ENCODE measurements around the gene SELPLG. TPM values are rescaled to one million over a fixed set of nuclear protein-coding genes. Genes with fewer than 3 reads are reported as not detected.
"Not testable (repeated sequence)": the region's sequence is repeated elsewhere in the genome, so short reads cannot be mapped to it uniquely, and the experiment has no call there.

SELPLG gene
- total RNA-seq, 1 donor from 2014 or later, result 2.4 TPM

- ATAC-seq (no peak), DNase-seq (ENCODE audit: low spot score) (no peak)
Measured at GRCh38 chr12:108592033-108592909, 41.4 kb downstream of the SELPLG start.

- ATAC-seq, result no peak
- DNase-seq (ENCODE audit: low spot score), result no peak
Measured at GRCh38 chr12:108591267-108591980, 42.3 kb downstream of the SELPLG start.

- not testable (repeated sequence) for ATAC-seq; DNase-seq (ENCODE audit: low spot score)
Measured at GRCh38 chr12:108590463-108590862, 43.2 kb downstream of the SELPLG start.

DNA sequence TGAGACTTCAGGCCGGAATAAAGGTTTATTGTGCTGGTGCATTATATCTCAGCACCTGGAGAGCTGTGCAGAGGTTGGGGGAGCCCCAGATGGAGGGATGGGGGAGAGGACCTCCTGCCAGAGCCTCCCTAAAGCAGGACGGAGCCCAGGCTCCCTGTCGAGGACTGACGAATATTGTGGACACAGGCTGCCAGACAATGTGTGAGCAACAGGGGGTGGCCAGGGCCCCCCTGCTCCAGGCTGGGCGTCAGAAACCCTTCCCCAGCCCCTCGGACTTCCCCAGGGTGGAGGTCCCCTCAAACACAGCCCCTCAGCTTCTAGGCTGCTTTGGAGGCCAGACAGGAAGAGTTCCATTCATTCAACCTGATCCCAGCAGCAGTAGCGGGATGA, 43.9 kb downstream of the SELPLG start:
- ATAC-seq (no peak), DNase-seq (ENCODE audit: low spot score) (no peak)

GRCh38 chr12:108589028-108589839, 44.5 kb downstream of the SELPLG start:
- no peak for ATAC-seq
- no peak for DNase-seq (ENCODE audit: low spot score)

DNA sequence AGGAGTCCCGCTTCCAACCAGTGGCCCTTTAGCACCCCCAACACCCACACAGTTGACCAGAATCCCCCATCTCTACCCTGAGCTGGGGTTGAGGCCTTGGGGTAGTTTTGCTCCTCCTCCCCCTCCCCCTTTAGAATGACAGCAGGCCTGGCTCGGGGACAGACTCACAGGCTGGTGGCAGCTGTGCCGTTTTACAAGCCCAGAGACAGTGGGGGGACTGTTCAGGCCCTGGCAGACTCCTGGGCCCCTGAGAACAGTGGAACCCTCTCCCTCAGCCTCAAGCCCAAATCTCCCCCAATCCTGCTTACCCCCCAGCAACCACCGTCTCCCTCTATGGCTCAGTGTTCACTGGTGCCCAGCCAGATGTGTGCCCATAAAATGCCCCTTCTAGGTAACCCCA, 45.9 kb downstream of the SELPLG start:
- no peak for ATAC-seq
- no peak for DNase-seq (ENCODE audit: low spot score)

DNA sequence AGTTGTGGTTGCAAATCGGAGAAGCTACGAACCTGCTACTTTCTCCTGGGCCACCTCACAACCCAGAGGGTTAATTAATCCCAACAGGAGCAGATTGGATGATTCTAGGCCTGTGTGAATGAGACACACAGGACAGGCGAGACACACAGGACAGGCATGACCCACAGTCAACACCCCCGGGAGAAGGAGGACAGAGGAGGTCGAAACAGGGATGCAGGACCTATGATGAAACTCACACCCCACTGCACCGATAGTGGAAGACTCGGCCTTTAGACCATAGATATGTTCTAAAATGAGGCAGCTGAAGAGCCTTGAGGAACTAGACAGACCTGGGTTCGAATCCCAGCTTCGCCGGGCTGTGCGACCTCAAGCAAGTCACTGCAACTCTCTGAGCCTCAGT, 47.4 kb downstream of the SELPLG start:
- ATAC-seq (no peak), DNase-seq (ENCODE audit: low spot score) (no peak)

DNA sequence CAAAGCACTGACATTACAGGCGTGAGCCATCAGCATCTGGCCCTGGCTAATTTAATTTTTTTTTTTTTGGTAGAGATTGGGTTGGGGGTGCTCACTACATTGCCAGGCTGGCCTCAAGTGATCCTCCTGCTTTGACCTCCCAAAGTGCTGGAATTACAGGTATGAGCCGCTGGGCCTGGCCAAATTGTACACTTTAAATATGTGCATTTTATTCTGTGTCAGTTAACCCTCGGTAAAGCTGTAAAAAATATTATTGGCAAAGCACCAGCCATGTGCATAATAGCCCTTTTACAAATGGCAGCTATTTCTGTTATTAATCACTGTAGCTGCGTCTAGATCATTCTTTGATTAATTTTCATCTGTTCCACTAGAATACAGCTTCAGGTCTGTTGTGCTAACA, 47.8 kb downstream of the SELPLG start:
- ATAC-seq (no peak), DNase-seq (ENCODE audit: low spot score) (no peak)

DNA sequence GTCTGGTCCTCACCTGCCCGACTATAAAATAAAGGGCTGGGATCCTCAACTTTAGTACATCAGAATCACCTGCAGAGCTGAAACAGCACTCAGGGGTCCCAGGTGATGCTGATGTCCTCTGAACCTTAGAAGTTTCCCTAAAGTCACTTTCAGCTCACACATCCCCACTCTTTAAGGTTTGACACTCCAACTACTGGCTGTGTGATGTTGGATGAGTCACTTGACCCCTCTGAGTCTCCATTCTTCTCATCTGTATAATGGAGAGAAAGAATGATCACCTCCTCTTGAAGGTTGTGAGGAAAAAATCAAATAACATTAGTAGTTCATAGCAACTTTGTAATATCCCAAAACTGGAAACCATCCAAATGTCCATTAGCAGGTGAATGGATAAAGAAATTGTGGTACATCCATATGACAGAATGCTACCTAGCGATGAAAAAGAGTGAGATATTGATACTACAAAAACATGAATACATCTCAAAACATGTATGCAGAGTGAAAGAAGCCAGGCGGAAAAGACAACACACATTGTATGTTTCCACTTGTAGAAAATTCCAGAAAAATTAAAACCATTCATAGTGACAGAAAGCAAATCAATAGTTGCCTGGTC, 49.1 kb downstream of the SELPLG start:
- no peak for ATAC-seq
- DNase-seq (ENCODE audit: low spot score), result no peak

GRCh38 chr12:108583991-108584390, 49.7 kb downstream of the SELPLG start:
- no peak for ATAC-seq
- DNase-seq (ENCODE audit: low spot score), result no peak

DNA sequence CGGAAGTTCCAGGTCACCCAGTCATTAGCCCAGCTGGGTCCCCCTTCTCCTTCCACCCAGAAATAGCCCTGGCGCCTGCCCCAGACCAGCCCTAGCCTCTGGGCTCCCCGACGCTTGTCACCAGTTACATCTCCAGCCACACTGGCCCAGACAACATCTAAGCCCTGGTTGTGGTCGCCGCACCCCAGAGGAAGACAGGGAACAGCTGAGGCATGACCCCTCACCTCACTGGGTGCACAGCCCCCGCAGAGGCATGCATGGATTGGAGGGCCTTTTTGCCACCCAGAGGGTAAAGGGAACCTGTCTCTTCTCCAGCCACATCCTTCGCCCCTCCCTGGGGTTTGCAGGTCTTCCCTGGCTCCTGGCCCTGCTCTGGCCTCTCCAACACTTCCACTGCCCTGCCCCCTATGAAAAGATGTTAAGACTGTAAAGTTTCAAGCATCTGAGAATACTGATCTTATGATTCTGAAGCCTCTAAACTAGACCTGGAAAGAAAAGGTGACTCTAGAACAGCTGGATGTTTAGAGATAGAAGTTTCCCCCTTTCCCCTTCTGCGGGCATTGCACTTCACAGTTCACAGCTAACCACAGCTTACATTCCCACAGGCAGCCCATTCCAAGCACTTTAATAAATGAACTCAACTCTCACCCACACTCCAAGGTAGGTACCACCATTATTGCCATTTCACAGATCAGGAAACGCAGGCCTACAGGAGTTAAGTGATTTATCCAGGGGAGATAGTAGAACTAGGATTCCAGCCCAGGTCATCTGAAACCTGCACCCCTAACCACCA, 50.5 kb downstream of the SELPLG start:
- no peak for ATAC-seq
- no peak for DNase-seq (ENCODE audit: low spot score)

GRCh38 chr12:108582509-108582908, 51.2 kb downstream of the SELPLG start:
- no peak for ATAC-seq
- no peak for DNase-seq (ENCODE audit: low spot score)

DNA sequence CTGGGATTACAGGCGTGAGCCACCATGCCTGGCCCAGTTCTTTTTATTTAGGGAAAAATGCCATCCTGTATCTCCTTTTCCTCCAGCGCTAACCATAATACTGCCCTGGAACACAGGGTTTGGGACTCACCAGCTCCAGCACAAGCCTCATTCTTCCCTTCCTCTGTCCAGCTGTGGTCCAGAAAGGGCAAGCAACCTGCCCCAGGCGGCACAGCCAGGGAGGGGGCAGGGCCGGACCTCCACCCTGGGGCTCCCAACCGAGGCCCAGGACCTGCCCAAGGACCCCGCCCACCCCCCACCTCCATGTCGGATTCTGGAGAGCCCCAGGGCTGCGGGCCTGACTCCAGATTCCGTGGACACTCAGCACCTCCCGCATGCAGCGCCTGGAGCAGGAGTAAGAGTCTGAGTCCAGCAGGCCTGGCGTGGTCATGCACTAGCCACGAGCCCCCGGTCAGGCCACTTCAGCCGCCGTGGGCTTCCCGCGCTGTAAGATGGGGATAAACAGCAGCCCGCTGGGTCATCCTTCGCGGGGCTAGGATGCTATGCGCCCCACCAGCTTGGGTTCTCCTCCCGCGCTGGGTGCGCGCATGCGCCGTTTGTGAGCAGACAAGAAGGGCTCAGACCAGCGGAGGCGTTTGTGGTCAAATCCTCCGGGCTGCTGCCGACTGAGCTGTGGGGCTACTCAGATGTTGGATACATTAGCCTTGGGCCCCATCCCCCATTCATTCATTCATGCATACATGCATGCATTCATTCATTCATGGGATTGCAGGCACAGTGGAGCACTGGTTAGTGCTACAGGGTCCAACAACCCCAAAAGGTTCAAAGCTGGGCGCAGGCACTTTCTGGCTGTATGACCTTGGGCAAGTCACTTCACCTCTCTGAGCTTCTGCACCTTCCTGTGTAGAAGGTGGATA, 52.1 kb downstream of the SELPLG start:
- DNase-seq (ENCODE audit: low spot score), result no peak
- no peak for ATAC-seq

GRCh38 chr12:108580531-108580930, 53.2 kb downstream of the SELPLG start:
- no peak for ATAC-seq

DNA sequence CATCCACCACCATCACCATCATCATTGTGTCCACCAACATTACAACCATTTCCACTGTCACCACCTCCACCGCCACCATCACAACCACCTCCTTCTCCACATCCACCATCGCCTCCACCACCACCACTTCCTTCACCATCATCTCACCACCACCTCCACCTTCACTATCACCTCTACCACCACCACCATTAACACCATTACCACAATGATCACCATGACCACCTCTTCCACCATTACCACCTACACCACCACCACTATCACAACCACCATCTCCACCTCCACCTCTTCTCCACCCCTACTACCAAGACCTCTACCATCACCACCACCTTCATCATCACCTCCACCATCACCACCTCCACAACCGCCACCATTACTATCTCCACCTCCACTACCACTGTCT, 54.9 kb downstream of the SELPLG start:
- DNase-seq (ENCODE audit: low spot score) (no peak), ATAC-seq (no peak)

More at GRCh38 chr12:108580531-108580930, 53.2 kb downstream of the SELPLG start:
- no peak for DNase-seq (ENCODE audit: low spot score)

GRCh38 chr12:108578264-108578663, 55.4 kb downstream of the SELPLG start:
- no peak for ATAC-seq
- no peak for DNase-seq (ENCODE audit: low spot score)

DNA sequence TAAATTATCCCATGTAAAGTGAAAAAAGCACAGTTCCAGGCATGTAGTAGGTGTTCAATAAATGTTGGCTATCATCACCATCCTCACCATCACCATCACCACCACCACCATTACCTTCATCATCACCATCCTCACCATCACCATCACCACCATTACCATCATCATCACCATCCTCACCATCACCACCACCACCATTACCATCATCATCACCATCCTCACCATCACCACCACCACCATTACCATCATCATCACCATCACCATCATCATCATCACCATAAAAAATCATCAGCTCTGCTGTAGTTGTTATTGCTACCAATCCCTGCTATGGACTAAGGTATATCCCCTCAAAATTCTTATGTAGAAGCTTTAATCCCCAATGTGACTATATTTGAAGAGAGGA, 56.2 kb downstream of the SELPLG start:
- DNase-seq (ENCODE audit: low spot score), result no peak
- ATAC-seq, result no peak

DNA sequence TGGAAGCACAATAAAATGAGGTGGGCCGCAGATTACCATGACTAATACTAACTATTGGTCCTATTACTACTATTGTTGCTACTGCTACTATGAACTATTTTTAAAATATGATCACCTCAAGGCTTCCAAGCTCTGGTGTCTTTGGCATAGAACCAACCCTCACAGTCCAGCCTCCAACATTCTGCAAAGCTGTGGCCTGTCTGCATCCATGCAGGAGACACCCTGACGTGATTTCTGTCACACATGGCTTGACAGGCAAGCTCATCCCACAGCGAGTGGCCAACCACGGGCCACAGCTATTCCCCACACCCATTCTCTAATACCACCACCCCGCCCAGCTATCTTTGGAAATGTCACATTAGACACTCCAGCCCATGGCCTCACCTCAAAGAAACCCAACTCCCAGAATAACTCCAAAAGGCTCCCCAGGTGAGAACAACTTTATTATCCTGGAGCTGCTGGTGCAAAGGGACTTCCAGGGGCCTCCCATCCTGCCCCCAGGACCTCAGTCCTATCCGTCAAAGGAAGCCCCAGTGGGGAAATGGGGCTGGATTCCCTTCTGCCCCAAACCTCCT, 56.9 kb downstream of the SELPLG start:
- no peak for DNase-seq (ENCODE audit: low spot score)
- no peak for ATAC-seq
